ENCODE results near the gene ITIH4. TPM values are rescaled to one million over a fixed set of nuclear protein-coding genes. Genes with fewer than 3 reads are reported as not detected.

The ITIH4 gene
- total RNA-seq, 4 donors from 2014 or later, result 1.2 to 7.0 (median 3.4) TPM

DNA sequence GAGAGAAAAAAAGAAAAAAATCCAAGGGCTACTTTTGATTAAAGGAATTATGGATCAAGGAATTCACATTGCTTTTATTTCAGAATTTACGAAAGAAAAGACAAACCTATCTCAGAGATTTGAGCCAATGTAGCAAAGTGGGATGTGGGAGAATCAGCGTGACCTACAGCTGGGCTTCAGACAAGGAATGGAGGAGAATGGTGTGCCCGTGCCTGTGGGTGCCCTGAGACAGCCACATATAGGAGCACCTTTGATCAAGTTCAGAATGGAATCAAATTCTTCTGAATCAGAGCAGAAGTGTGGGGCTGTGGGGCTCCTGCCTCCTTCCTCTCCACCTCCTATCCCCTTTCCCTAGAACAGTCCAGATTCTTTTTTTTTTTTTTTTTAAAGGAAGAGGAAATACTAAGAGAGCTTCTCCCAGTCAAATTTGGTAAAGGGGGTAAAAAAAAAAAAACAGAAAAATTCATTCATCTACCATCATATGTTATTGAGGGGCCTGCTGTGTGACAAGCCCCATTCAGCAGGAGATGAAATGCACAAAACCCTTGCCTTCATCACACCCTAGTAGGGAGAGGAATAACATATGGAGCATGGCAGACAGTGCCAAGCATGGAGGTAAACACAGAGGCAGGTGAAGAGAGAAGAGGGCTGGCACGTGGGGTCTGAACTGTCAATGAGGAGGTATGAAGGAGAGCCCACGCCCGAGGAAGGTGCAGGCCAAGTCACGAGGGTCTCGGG lies 29.4 kb upstream of the ITIH4 start:
- no peak for ATAC-seq
- WGBS, 2 donors (ENCODE audit: low coverage in 1 of 2), result 79 to 80% methylated on average over 8 of the region's 8 CpGs
- H3K9me3 ChIP-seq, result no peaks in the 10 kb centered on the region
- H3K4me1 ChIP-seq, result peaks cover 0 to 10% (median 0%) of the 10 kb centered on the region in 3 donors
- no peak for TF ChIP-seq EP300 (IDR thresholded peaks at IDR 0.05)
- TF ChIP-seq, protein P1, sequence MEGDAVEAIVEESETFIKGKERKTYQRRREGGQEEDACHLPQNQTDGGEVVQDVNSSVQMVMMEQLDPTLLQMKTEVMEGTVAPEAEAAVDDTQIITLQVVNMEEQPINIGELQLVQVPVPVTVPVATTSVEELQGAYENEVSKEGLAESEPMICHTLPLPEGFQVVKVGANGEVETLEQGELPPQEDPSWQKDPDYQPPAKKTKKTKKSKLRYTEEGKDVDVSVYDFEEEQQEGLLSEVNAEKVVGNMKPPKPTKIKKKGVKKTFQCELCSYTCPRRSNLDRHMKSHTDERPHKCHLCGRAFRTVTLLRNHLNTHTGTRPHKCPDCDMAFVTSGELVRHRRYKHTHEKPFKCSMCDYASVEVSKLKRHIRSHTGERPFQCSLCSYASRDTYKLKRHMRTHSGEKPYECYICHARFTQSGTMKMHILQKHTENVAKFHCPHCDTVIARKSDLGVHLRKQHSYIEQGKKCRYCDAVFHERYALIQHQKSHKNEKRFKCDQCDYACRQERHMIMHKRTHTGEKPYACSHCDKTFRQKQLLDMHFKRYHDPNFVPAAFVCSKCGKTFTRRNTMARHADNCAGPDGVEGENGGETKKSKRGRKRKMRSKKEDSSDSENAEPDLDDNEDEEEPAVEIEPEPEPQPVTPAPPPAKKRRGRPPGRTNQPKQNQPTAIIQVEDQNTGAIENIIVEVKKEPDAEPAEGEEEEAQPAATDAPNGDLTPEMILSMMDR (IDR thresholded peaks at IDR 0.05), result no peak
- no peak for TF ChIP-seq POLR2A (IDR thresholded peaks at IDR 0.05)
- TF ChIP-seq POLR2AphosphoS5 (IDR thresholded peaks at IDR 0.05), result no peak
- no peak overlapping the region for H3K4me3 ChIP-seq
- no peaks in the 10 kb centered on the region for H3K27me3 ChIP-seq
- peaks cover 0 to 15% of the 10 kb centered on the region in 2 donors for H3K36me3 ChIP-seq
- no peak overlapping the region for H3K27ac ChIP-seq

DNA sequence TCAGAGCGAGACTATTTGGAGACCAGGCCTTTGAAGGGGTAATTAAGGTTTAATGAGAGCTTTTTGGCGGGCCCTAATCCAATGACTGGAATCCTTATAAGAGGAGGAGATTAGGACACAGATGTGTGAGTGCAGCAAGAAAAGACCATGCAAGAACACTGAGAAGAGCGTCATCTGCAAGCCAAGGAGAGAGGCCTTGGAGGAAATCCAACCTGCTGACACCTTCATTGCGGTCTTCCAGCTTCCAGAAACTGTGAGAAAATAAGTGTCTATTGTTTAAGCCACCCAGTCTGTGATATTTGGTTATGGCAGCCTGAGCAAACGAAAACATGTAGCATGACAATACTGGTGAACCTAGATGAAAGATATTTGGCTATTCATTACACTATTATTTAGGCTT lies 27.4 kb upstream of the ITIH4 start:
- H3K36me3 ChIP-seq, result peaks cover 0 to 32% of the 10 kb centered on the region in 2 donors
- TF ChIP-seq, protein P1 (IDR thresholded peaks at IDR 0.05), result no peak
- TF ChIP-seq POLR2A (IDR thresholded peaks at IDR 0.05) (no peak), EP300 (IDR thresholded peaks at IDR 0.05) (no peak), POLR2AphosphoS5 (IDR thresholded peaks at IDR 0.05) (no peak)
- H3K4me1 ChIP-seq, result peaks cover 0 to 10% (median 0%) of the 10 kb centered on the region in 3 donors
- H3K27ac ChIP-seq, result no peak overlapping the region
- 67 to 87% methylated on average over 3 to 5 of the region's 5 CpGs for WGBS, 2 donors (ENCODE audit: low coverage in 1 of 2)
- no peaks in the 10 kb centered on the region for H3K27me3 ChIP-seq
- H3K4me3 ChIP-seq, result no peak overlapping the region
- no peak for ATAC-seq
- H3K9me3 ChIP-seq, result no peaks in the 10 kb centered on the region

DNA sequence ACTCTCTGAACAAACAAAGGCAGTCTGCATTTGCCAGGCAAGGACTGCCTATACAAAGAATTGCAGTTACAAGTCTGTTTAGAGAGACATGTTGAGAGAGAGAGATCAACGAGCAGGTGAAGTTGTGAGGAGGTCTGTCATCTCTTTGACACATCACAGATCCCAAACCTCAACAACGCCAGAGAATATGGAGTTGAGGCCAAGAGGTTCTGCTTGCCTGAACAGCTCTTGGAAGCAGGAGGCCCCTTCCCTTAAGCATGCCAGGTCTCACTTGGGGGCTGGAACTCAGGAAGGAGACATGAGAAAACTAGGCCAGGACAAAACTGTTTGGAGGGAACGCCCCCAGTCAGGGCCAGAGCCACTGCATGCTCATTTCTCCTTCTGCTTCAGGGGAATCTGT lies 26.7 kb upstream of the ITIH4 start:
- H3K4me1 ChIP-seq, result peaks cover 0 to 10% (median 0%) of the 10 kb centered on the region in 3 donors
- TF ChIP-seq, protein P1 (IDR thresholded peaks at IDR 0.05), result no peak
- TF ChIP-seq POLR2AphosphoS5 (IDR thresholded peaks at IDR 0.05), result no peak
- TF ChIP-seq EP300 (IDR thresholded peaks at IDR 0.05), result no peak
- TF ChIP-seq POLR2A (IDR thresholded peaks at IDR 0.05), result no peak
- no peak for ATAC-seq
- H3K4me3 ChIP-seq, result no peak overlapping the region
- WGBS, 2 donors (ENCODE audit: low coverage in 1 of 2), result 14 to 32% methylated on average over 1 to 3 of the region's 3 CpGs
- H3K36me3 ChIP-seq, result peaks cover 0 to 40% of the 10 kb centered on the region in 2 donors
- H3K9me3 ChIP-seq, result no peaks in the 10 kb centered on the region
- peak overlapping the region in 1 of 4 donors; percentile 8 for H3K27ac ChIP-seq
- no peaks in the 10 kb centered on the region for H3K27me3 ChIP-seq

DNA sequence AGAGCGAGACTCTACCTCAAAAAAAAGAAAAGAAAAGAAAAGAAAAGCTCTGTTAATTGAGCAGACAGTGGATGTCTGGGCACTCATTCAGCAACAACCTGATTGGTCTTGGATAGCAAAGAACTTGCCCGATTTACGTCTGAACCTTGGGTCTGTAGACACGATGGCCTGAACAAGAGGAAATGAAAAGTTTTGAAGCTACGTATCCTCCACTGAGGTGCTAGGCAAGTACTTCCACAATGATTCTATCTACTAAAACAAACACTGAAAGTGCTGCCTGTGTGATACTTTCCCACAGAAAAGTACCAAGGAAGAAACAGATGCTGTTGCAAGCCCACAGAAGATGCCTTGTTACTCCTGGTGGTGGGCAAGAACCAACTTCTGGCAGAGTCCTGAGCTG lies 26.2 kb upstream of the ITIH4 start:
- TF ChIP-seq POLR2A (IDR thresholded peaks at IDR 0.05), result no peak
- no peak for TF ChIP-seq POLR2AphosphoS5 (IDR thresholded peaks at IDR 0.05)
- no peak for TF ChIP-seq EP300 (IDR thresholded peaks at IDR 0.05)
- TF ChIP-seq, protein P1 (IDR thresholded peaks at IDR 0.05), result no peak
- Histone ChIP-seq H3K4me3 (no peak overlapping the region), H3K4me1 (peaks cover 0 to 10% (median 0%) of the 10 kb centered on the region in 3 donors), H3K9me3 (no peaks in the 10 kb centered on the region), H3K27ac (peak overlapping the region in 1 of 4 donors; percentile 8), H3K36me3 (peaks cover 0 to 44% of the 10 kb centered on the region in 2 donors), H3K27me3 (no peaks in the 10 kb centered on the region)
- 80 to 89% methylated on average over 4 to 5 of the region's 5 CpGs for WGBS, 2 donors (ENCODE audit: low coverage in 1 of 2)
- no peak for ATAC-seq

DNA sequence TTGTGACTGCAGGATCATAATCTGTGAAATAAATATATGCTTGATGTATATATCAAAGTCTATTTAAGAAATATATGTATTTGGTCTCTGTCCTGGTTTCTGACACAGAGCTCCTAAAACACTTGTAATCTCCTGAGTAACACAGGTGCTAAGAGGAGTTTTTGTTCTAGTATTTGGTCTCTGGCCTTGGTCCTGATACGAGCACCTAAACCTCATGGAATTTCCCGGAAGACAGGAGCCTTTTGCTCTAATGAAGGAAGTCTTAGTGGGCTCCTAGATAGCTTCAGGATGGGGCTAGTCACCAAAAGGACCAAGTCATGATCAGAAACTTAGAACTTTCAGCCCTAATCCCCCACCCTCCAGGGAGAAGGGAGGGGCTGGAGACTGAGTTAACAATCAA lies 23.5 kb upstream of the ITIH4 start:
- H3K9me3 ChIP-seq, result no peaks in the 10 kb centered on the region
- peaks cover 0 to 64% of the 10 kb centered on the region in 2 donors for H3K36me3 ChIP-seq
- no peak for ATAC-seq
- 86 to 100% methylated on average over 2 of the region's 2 CpGs for WGBS, 2 donors (ENCODE audit: low coverage in 1 of 2)
- H3K27ac ChIP-seq, result no peak overlapping the region
- H3K4me3 ChIP-seq, result no peak overlapping the region
- TF ChIP-seq POLR2AphosphoS5 (IDR thresholded peaks at IDR 0.05) (no peak), EP300 (IDR thresholded peaks at IDR 0.05) (no peak), POLR2A (IDR thresholded peaks at IDR 0.05) (no peak)
- TF ChIP-seq, protein P1 (IDR thresholded peaks at IDR 0.05), result no peak
- H3K27me3 ChIP-seq, result no peaks in the 10 kb centered on the region
- peaks cover 0 to 15% (median 2%) of the 10 kb centered on the region in 3 donors for H3K4me1 ChIP-seq
